Activated T-helper 2 cell treated with anti-CD3 and anti-CD28 coated beads, Interferon-gamma antibody, Interleukin-2, Interleukin-4, amounts not matched to agents 10 μg/mL and 5 μg/mL and 100 μg/mL, durations not matched to agents 14 hours and 24 hours and 36 hours (primary cell): Measurements from ENCODE around the gene DNAJC5. TPM values are rescaled to one million over a fixed set of nuclear protein-coding genes. Genes with fewer than 3 reads are reported as not detected.
A peak's percentile ranks its signal among the peaks of the same experiment; 100 is the strongest.
"Not testable (repeated sequence)": the region's sequence is repeated elsewhere in the genome, so short reads cannot be mapped to it uniquely, and the experiment has no call there.

ENCODE experiments used
- DNase-seq: peaks from one replicate; pipeline ENCODE4 v3.0.0; 2021; ENCODE audit warnings: low spot score
- H3K27ac Mint-ChIP-seq: one replicate; pipeline ENCODE4 v1.8.0; 2021; ENCODE audit warnings: mixed read lengths
- H3K27me3 Mint-ChIP-seq: one replicate; pipeline ENCODE4 v1.8.0; 2021; ENCODE audit warnings: low read depth, mixed read lengths
- H3K36me3 Mint-ChIP-seq: one replicate; pipeline ENCODE4 v1.8.0; 2021; ENCODE audit warnings: low read depth, mixed read lengths
- H3K4me1 Mint-ChIP-seq: one replicate; pipeline ENCODE4 v1.8.0; 2021; ENCODE audit warnings: low read depth, mixed read lengths
- H3K4me3 Mint-ChIP-seq: one replicate; pipeline ENCODE4 v1.8.0; 2021; ENCODE audit warnings: low read depth, mild to moderate bottlenecking, moderate library complexity, mixed read lengths
- H3K9me3 Mint-ChIP-seq: one replicate; pipeline ENCODE4 v1.8.0; 2021; ENCODE audit warnings: mixed read lengths
- intact Hi-C: fragments of 100-400 bp; cut with micrococcal nuclease; formaldehyde crosslinking; loops from one replicate; pipeline ENCODE4 v1.15.1; 2023
- total RNA-seq: library from RNA; stranded (reverse); gene quantifications from 2 replicates; pipeline ENCODE4 v1.2.3, GENCODE V29; 2022

DNAJC5 gene
- total RNA-seq, 1 donor from 2014 or later, result 38.1 TPM

DNA sequence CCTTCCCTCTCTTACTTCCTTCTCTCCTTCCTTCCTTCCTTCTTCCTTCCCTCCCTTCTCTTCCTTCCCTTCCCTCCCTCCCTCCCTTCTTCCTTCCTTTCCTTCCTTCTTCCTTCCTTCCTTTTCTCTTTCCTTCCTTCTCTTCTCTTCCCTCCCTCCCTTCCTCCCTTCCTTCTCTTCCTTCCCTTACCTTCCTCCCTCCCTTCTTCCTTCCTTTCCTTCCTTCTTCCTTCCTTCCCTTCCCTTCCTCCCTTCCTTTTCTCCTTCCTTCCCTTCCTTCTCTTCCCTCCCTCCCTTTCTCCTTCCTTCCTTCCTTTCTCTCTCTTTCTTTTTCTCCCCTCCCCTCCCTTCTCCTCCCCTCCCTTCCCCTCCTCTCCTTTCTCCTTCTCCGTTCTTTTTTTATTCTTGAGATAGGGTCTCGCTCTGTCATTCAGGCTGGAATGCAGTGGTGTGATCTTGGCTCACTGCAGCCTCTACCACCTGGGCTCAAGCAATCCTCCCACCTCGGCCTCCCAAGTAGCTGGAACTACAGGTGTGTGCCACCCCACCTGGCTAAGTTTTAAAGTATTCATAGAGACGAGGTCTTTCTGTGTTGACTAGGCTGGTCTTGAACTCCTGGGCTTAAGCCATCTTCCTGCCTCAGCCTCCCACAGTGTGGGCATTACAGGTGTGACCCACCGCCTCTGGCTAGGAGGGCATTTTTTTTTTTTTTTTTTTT, 75.9 kb downstream of the DNAJC5 start:
- H3K9me3 Mint-ChIP-seq, result no peaks in the 10 kb centered on the region
- H3K4me3 Mint-ChIP-seq, result peak overlapping the region; percentile 77
- intact Hi-C loops, result loop anchor here (10.0 kb wide), 2 partner anchors 106 to 266 kb away; partner anchors contain the start of genes ABHD16B, ARFRP1, TPD52L2 and ZGPAT
- peaks cover 43% of the 10 kb centered on the region for H3K36me3 Mint-ChIP-seq
- no peak for DNase-seq
- peaks cover 15% of the 10 kb centered on the region for H3K4me1 Mint-ChIP-seq
- H3K27me3 Mint-ChIP-seq, result no peaks in the 10 kb centered on the region
- H3K27ac Mint-ChIP-seq, result peak overlapping the region; percentile 38

DNA sequence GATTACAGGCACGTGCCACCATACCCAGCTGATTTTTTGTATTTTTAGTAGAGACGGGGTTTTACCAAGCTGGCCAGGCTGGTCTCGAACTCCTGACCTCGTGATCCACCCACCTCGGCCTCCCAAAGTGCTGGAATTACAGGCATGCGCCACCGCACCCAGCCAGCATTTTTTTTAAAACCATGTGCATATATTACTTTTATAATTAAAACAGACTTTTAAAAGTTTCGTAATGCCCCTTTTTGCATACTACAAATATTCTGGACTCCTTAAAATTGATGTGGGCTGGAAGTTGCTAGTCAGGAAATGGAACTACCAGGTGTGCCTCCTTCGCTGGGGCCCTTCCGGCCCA, 77.0 kb downstream of the DNAJC5 start:
- not testable (repeated sequence) for H3K4me3 Mint-ChIP-seq, DNase-seq, H3K27me3 Mint-ChIP-seq, H3K9me3 Mint-ChIP-seq, H3K27ac Mint-ChIP-seq
- intact Hi-C loops, result loop anchor here (10.0 kb wide), 2 partner anchors 107 to 267 kb away; partner anchors contain the start of genes ABHD16B, ARFRP1, TPD52L2 and ZGPAT
- H3K36me3 Mint-ChIP-seq, result peaks cover 43% of the 10 kb centered on the region
- peaks cover 23% of the 10 kb centered on the region for H3K4me1 Mint-ChIP-seq

DNA sequence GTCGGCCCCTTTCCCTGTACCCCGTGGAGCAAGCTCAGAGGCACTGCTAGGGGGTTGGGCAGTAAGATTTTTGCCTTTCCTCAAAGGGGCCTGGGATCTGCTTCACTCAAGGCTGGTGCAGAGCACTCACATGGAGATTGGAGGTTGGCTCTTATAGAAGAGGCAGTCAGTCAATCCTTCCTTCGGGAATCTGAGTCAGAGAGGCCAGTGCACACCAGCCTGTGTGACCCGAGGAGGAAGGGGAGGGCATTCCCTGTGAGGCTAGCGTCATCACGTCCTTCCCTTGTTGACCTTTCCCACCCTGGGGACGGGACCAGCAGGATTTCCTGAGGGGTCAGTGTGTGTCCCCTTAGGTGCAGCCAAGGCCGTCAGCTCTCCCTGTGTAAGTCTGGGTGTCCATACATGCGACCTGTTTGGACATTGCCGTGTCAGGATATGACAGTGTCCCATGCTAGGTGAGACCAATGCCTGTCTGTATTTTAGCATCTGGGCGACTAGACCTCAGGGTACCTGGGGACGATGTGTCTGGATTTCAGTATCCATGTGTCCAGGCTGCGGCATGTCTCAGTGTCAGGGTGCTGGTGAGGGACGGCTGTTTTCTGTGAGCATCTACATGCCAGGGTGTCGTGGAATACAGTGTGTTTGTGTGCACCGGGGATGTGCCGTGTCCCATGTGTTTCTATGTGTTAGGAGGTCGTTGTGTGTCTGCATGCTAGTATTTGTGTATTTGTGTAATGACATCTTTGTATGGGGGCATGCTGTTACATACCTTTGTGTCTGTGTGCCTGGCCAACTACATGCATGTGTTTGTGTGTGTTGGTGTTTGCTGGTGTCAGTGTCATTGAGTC, 77.6 kb downstream of the DNAJC5 start:
- Mint-ChIP-seq H3K27ac (no peak overlapping the region), H3K27me3 (no peaks in the 10 kb centered on the region), H3K4me3 (no peak overlapping the region), H3K4me1 (peaks cover 29% of the 10 kb centered on the region), H3K9me3 (no peaks in the 10 kb centered on the region), H3K36me3 (peaks cover 44% of the 10 kb centered on the region)
- intact Hi-C loops, result loop anchor here (10.0 kb wide), 2 partner anchors 108 to 268 kb away; partner anchors contain the start of genes ABHD16B, ARFRP1, TPD52L2 and ZGPAT
- no peak for DNase-seq

DNA sequence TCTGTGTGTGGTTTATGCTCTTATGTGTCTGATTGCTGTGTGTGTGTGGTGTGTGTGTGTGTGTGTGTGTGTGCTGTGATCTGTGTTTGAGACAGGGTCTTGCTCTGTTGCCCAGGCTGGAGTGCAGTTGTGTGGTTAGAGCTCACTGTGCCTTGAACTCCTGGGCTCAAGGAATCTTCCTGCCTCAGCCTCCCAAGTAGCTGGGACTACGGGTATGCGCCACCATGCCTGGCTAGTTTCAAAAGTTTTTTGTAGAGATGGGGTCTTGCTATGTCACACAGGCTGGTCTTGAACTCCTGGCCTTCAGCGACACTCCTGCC, 78.2 kb downstream of the DNAJC5 start:
- Mint-ChIP-seq H3K27me3 (no peaks in the 10 kb centered on the region), H3K27ac (no peak overlapping the region), H3K4me3 (no peak overlapping the region), H3K9me3 (no peaks in the 10 kb centered on the region), H3K4me1 (peaks cover 35% of the 10 kb centered on the region), H3K36me3 (peaks cover 43% of the 10 kb centered on the region)
- intact Hi-C loops, result loop anchor here (10.0 kb wide), 2 partner anchors 108 to 268 kb away; partner anchors contain the start of genes ABHD16B, ARFRP1, TPD52L2 and ZGPAT
- no peak for DNase-seq

DNA sequence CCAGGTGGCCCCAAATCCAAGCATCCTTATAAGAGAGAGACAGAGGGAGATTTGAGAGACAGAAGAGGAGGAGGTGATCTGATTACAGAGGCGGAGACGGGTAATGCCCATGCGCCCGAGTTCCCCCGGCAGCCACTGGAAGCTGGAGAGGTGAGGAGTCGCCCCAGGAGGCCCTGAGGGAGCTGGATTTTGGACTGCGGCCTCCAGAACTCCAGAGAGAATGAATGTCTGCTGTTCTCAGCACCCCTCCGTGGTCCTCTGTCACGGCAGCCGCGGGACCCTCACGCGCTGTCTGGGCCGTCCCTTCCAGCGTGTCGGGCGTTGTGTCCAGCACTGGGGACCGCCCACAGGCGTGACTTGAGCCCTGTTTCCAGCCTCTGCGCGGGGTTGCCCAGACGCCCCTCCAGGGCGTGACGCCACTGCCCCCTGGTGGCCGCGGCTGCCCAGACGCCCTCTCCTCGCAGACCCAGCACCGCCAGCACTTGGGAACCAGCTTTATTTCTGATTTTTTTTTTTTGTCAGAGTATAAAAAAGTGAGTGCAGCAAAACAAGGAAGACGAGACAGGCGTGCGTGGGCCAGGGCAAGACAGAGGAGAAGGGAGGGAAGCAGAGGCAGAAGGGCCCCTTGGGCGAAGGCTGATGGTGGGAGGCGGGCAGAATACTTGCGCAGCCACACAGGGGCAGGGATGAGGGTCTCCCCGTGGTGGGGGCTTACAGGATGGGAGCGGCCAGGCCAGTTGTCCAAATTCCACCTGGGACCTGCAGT, 78.9 kb downstream of the DNAJC5 start:
- no peaks in the 10 kb centered on the region for H3K27me3 Mint-ChIP-seq
- no peak overlapping the region for H3K27ac Mint-ChIP-seq
- intact Hi-C loops, result loop anchor here (1.0 to 10.0 kb wide), 3 partner anchors 109 to 436 kb away; partner anchors contain the start of genes ABHD16B, ARFRP1, TPD52L2 and ZGPAT
- peak; percentile 66 for DNase-seq
- no peak overlapping the region for H3K4me3 Mint-ChIP-seq
- H3K36me3 Mint-ChIP-seq, result peaks cover 36% of the 10 kb centered on the region
- peaks cover 36% of the 10 kb centered on the region for H3K4me1 Mint-ChIP-seq
- no peaks in the 10 kb centered on the region for H3K9me3 Mint-ChIP-seq

DNA sequence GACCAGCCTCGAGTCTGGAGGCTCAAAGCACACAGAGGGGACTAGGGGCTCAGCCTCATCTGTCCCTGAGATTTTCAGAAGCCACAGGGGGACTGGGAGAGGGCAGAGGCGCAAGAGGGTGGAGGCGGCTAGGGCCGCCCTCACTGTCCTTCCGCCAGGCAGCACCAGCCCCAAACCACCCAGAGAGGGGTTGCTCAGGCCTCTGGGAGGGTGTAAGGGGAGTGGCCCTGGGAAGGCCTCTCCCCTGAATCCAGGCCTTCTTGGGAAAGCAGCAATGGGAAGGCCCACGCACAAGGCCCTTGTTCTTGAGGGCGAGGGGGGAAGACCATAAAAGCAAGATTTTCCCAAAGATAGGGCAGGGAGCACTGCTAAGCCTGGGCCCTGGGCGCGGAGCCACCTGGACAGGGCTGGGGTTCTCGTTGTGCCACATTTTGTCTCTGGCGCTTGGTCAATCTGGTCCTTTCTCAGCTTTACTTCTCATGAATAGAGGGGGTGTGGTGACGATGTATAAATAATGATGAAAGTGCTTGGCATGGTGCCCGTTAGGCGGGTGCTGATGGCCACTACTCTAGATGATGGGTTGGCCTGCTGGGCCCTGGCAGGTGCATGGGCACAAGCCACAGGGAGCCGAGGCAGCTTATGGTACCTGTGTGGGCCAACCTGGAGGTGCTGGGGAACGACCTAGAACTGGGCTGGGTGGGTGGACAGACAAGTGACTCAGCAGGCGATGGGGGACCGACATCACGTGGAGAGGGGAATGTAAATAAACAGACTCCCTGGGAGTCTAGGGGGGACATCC, 79.7 kb downstream of the DNAJC5 start:
- no peak overlapping the region for H3K27ac Mint-ChIP-seq
- no peak for DNase-seq
- intact Hi-C loops, result loop anchor here (1.0 to 10.0 kb wide), 3 partner anchors 110 to 436 kb away; partner anchors contain the start of genes ABHD16B, ARFRP1, TPD52L2 and ZGPAT
- H3K4me1 Mint-ChIP-seq, result peaks cover 34% of the 10 kb centered on the region
- no peak overlapping the region for H3K4me3 Mint-ChIP-seq
- H3K9me3 Mint-ChIP-seq, result no peaks in the 10 kb centered on the region
- no peaks in the 10 kb centered on the region for H3K27me3 Mint-ChIP-seq
- H3K36me3 Mint-ChIP-seq, result peaks cover 33% of the 10 kb centered on the region

DNA sequence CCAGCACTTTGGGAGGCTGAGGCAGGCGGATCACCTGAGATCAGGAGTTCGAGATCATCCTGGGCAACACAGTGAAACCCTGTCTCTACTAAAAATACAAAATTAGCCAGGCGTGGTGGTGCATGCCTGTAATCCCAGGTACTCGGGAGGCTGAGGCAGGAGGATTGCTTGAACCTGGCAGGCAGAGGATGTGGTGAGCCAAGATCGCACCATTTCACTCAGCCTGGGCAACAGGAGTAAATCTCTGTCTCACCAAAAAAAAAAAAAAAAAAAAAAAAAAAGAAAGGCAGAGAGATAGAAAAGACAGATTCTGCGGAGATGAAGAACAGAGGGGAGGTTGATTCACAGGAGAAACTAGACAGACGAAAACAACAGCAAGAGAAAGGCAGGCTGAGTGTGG, 81.6 kb downstream of the DNAJC5 start:
- peaks cover 33% of the 10 kb centered on the region for H3K36me3 Mint-ChIP-seq
- DNase-seq, H3K9me3 Mint-ChIP-seq, H3K27me3 Mint-ChIP-seq: not testable (repeated sequence)
- H3K4me1 Mint-ChIP-seq, result peaks cover 46% of the 10 kb centered on the region
- H3K27ac Mint-ChIP-seq, result peak overlapping the region; percentile 56
- H3K4me3 Mint-ChIP-seq, result peak overlapping the region; percentile 83
- intact Hi-C loops, result loop anchor here (10.0 kb wide), 2 partner anchors 112 to 272 kb away; partner anchors contain the start of genes ABHD16B, ARFRP1, TPD52L2 and ZGPAT

DNA sequence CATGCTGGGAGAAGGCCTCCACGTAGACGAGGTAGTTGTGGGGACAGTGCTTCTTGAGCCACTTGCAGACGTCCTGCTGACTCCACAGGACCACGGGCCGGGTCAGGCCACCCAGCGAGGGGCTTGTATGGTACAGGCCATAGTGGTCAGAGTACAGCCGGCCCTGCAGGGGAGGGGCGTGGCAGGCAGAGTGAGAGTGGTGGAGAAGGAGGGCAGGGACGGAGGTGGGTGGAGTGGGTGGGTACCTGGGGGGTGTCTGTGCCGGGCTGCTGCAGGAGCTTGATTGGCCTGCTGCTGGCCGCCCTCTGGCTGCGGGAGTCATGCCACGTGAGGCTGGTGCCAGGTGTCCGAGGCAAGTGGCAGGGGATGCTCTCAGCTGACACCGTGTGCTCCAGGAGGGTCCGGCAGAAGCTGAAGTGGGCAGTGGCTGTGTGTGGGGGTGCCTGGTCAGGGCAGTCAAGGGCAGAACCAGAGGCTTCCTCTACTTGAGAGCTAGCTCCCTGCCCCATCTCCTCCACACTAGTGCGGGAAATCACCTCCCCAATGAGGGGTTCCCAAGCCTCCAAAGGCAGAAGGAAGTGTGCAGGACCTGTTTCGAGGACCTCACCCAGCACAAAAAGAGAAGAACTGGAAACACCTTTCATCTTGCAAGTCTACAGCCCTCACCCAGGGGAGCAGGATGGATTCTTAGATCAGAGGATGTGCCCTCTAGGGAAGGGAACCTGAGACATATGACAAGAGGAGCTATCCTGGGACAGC, 82.2 kb downstream of the DNAJC5 start:
- peaks cover 37% of the 10 kb centered on the region for H3K36me3 Mint-ChIP-seq
- DNase-seq, result no peak
- peak overlapping the region; percentile 79 for H3K27ac Mint-ChIP-seq
- H3K9me3 Mint-ChIP-seq, result no peaks in the 10 kb centered on the region
- no peaks in the 10 kb centered on the region for H3K27me3 Mint-ChIP-seq
- peaks cover 50% of the 10 kb centered on the region for H3K4me1 Mint-ChIP-seq
- intact Hi-C loops, result loop anchor here (1.0 to 10.0 kb wide), 3 partner anchors 81 to 272 kb away; partner anchors contain the start of genes ABHD16B, ARFRP1, TPD52L2 and ZGPAT
- peak overlapping the region; percentile 83 for H3K4me3 Mint-ChIP-seq

DNA sequence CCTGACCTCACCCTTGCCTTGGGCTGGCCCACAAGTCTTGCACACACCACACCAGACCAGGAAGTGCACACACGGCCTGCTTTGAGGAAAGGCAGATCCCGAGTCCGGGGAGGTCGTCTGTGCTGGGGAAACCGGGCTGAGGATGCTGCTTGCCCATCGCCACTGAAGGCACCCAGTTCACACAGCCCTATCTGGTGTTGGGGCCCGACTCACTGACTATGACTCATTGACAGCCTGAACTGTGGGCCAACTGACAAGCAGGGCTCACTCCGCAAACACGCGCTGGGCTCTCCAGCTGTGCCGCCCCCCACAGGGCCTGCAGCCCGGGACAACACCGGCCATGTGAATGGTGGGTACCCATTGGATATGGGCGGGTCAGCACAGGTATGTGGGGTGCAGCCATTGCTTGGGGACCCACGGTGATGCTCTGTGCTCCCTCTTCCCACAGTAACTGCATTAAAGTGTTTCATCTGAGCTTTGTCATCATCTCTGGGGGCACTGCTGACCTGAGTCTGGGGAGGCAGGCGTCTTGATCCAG, 82.9 kb downstream of the DNAJC5 start:
- Mint-ChIP-seq H3K27ac (peak overlapping the region; percentile 79), H3K36me3 (peaks cover 43% of the 10 kb centered on the region), H3K4me3 (peak overlapping the region; percentile 83), H3K4me1 (peaks cover 56% of the 10 kb centered on the region), H3K27me3 (no peaks in the 10 kb centered on the region), H3K9me3 (no peaks in the 10 kb centered on the region)
- peak; percentile 60 for DNase-seq
- intact Hi-C loops, result loop anchor here (1.0 to 10.0 kb wide), 3 partner anchors 82 to 273 kb away; partner anchors contain the start of genes ABHD16B, ARFRP1, TPD52L2 and ZGPAT

DNA sequence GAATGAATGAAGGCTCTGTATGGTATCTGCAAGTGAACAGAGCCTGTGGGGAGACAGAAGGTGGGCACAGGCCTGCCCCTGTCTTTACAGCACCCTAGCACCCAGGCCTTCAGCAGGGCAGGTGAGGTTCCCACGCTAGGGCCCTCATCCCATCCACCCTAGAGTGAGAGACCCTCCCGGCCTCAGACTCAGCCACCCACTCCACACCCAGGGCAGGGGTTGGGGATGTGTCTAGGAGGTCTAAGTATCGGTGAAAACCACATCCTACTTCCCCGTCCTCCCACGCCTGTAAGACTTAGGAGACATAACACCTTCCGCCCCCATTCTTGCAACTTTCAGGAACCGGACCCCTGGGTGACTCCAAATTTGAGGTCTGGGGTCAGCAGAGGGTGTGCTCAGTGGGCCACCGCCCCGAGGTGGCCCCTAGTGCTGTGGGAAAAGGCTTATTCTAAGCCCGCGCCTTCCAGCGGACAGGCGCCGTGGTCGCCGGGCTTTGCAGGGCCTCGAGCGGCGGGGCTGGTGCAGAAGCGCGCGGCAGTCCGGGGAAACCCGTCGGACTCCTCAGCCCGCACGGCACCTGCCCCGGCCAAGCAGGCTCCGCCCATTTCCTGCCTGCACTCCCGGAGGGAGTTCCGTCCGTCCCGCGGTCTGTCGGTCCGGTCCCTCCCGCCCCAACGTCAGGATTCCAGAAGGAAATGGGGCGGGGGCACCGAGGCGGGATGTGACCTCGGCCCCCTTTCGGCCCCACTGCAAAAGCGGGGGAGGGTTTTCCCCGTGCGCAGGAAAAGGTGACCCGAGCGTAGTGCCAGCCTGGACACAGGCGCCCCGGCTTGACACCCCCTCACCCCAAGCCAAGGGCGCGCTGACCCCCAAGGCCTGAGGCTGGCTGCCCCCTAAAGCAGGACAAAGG, 83.6 kb downstream of the DNAJC5 start:
- no peaks in the 10 kb centered on the region for H3K9me3 Mint-ChIP-seq
- H3K36me3 Mint-ChIP-seq, result peaks cover 43% of the 10 kb centered on the region
- peaks cover 57% of the 10 kb centered on the region for H3K4me1 Mint-ChIP-seq
- H3K4me3 Mint-ChIP-seq, result peak overlapping the region; percentile 83
- H3K27me3 Mint-ChIP-seq, result no peaks in the 10 kb centered on the region
- peak overlapping the region; percentile 79 for H3K27ac Mint-ChIP-seq
- intact Hi-C loops, result loop anchor here (10.0 kb wide), 2 partner anchors 114 to 274 kb away; partner anchors contain the start of genes ABHD16B, ARFRP1, TPD52L2 and ZGPAT
- DNase-seq, result peak; percentile 61
